Measurements from ENCODE around the gene PFKFB2.

Gene PFKFB2

GRCh38 chr1:207052911-207053769 lies at the start of gene PFKFB2:
PFKFB2 (plus strand) TSS chr1:207053275; CDS start chr1:207054718, 1,443 bp downstream.
- DNase-seq = peak; percentile 98

GRCh38 chr1:207004931-207005830 lies 47.9 kb upstream of the PFKFB2 start:
- peak; percentile 58 for DNase-seq

- no peak for DNase-seq
These were observed 47.0 kb upstream of the PFKFB2 start for GRCh38 chr1:207006083-207006482.

GRCh38 chr1:207006914-207007313 lies 46.2 kb upstream of the PFKFB2 start:
- no peak for DNase-seq

GRCh38 chr1:207007352-207008033 lies 45.6 kb upstream of the PFKFB2 start:
- no peak for DNase-seq

GRCh38 chr1:207009182-207009850 lies 43.8 kb upstream of the PFKFB2 start:
- no peak for DNase-seq

- DNase-seq = no peak
These were observed 43.1 kb upstream of the PFKFB2 start for GRCh38 chr1:207009945-207010344.

- DNase-seq = no peak
These were observed 42.3 kb upstream of the PFKFB2 start for GRCh38 chr1:207010726-207011125.

- no peak for DNase-seq
These were observed 39.6 kb upstream of the PFKFB2 start for GRCh38 chr1:207013321-207014085.

DNA sequence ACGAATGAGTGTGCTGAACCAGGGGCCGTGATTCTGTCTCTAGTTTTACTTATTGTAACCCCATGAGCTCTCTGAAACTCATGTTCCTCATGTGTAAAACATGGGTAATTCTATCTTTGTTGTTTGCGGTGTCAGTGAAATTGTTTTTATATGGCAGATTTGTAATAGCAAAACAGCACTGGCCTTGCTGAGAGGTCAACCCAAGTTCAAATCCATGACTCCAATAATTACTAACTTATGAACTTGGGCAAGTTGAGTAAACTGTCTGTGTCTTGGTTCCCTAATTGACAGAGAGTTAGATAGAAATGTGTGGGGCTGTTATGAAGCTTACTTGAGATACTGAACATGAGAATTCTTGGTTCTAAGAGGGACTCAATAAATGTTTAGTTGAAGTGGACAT lies 38.3 kb upstream of the PFKFB2 start:
- DNase-seq = no peak

- DNase-seq = no peak
These were observed 37.3 kb upstream of the PFKFB2 start for GRCh38 chr1:207015791-207016190.

DNA sequence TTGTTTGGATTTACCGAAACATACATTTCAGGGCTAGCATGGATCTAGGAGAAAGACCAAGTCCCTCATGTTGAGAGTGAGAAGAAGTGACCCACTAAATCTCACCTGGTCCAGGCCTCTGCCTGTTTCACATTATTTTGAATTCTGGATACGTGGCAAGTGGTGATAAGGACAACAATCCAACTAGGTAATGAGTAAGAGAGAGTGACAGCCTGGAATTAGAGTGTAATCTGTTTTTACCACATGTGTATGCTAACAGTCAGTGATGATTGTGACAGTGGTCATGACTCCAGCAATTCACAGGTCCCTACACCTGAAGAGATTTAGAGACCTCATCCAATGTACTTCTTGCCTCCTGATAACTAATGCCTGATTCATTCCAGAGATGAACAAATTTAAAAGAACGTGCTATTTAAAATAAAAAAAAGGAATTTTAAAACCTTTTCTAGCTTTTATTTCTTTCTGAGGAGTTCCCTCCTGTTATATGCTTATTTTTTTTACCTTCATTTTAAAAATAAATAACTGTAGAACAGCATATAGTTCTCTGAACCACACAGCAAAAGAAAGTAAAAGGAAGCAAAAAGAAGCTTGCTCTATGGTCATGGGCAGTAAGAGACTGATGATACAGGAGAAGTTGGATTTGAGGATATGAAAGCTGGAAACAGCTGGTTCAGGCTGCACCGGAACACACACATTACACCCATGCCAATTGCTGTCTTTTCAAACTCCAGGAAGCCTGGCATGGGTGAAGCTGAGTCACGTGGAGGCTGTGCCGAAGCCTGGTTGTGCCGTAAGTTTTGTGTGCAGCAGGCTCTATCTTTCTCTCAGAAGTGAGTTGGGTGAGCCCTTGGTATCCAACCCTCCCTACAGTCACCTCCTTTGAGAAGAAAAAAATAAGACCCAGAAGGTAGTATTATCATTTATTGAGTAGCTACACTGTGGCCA lies 35.2 kb upstream of the PFKFB2 start:
- no peak for DNase-seq

GRCh38 chr1:207018707-207019106 lies 34.4 kb upstream of the PFKFB2 start:
- no peak for DNase-seq

DNA sequence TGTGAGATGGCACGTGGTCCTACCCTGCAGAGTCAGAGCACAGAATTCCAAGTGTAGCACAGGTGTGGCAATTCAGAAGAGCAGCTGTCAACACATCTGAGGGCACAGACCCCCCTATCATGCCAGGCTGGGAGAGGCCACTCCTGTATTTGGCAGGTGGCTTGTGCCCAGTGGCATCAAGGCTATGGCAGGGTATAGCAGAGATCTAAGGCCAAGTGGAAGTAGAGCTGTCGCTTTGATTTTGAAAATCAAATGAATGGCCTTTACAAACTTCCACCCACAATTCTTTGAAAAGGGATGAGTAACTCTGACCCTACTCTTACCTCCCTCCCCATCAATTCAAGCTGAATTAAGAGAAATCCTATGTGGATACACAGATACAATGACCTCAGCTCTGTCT lies 33.9 kb upstream of the PFKFB2 start:
- DNase-seq = no peak

- DNase-seq = no peak
These were observed 33.4 kb upstream of the PFKFB2 start for GRCh38 chr1:207019661-207020060.

DNA sequence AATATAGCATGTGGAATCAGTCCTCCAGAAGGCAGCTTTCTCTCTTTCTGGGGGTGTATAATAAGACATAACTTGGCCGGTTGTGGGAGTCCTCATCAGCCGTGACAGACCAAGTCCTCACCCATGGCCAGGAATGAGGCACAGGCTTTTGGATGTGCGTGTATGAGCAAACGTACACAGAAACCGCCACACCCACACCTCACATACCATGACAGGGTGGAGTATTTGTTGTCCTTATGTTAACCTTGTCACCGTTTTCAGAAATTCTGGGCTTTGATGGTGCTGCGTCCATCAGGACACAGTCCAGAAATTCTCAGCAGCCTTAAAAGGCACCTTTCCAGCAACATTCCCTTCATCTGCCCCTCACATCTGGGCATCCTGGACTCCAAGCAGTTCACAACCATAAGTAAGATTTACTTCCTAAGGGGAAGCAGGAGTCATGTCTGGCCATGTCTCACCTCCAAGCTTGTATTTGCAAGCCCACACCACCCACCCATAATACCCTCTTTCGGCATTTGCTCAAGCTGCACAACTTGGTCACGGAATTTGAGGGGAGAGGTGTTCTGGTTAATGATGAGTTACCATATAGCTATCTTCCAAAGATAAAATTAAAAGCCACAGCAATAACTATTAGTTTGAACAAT lies 32.9 kb upstream of the PFKFB2 start:
- DNase-seq = no peak

- no peak for DNase-seq
These were observed 32.4 kb upstream of the PFKFB2 start for GRCh38 chr1:207020709-207021107.

- no peak for DNase-seq
These were observed 31.8 kb upstream of the PFKFB2 start for GRCh38 chr1:207021139-207021861.

DNA sequence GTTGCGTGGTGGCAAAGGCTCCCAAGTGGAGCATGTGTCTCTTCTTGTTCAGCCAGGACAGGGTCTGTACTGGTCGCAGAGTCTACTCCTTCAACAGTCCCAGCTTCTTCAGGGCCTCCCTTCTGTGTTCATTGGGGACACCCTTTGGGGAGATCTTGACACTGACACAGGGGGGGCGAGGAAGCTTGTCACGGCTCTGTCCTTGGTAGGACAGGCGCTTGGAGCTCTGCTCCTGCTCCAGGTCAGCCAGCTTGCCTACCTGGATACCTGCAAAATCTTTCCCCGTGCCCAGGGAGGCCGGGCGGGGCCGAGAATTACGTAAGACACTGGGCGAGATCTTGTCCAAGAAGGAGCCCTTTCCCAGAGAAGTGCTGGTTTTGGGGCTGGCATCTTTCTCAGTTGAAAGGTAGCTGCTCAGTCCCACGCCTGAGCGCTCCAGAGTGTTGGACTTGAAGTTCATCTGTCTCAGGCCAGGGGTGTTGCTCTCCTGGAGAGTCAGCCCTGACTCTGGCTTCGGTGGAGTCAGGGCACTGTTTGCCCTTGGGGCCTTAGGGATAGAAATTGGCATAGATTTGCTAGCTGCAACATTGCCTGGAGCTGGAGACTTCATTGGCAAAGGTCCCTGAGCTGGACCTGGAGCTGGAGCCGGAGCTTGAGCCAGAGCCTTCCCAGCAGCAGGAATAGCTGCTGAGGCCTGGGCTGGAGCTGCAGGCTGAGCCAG lies 31.0 kb upstream of the PFKFB2 start:
- DNase-seq = no peak

Data from stimulated activated CD4-positive, alpha-beta T cell treated with anti-CD3 and anti-CD28 coated beads, Interleukin-15, amount 100 ng/mL, for 24 hours (primary cell).